AG04450 (cell line): ENCODE measurements around the gene MYH13. TPM values are rescaled to one million over a fixed set of nuclear protein-coding genes. Genes with fewer than 3 reads are reported as not detected.

ENCODE experiments used
- CTCF ChIA-PET: fragments of 300-600, 350-600 bp; formaldehyde crosslinking; extraction: SDS; loops from one replicate; lab custom pipeline; 2022; ENCODE audit warnings: antibody characterized with exemption, inconsistent platforms; lab: Charles Lee
- POLR2A ChIA-PET: fragments of 350-600 bp; formaldehyde crosslinking; extraction: SDS; loops from one replicate; lab custom pipeline; 2021; ENCODE audit warnings: antibody characterized with exemption, inconsistent platforms; lab: Yijun Ruan, JAX
- DNase-seq: peaks from one replicate; pipeline ENCODE4 v3.0.0-alpha.2; 2011; ENCODE audit warnings: low read depth, low spot score
- H3K27ac ChIP-seq: one replicate; pipeline ENCODE4 v1.5.1; 2012; ENCODE audit warnings: low read depth, low read length, control low read depth
- H3K27me3 ChIP-seq: one replicate; pipeline ENCODE4 v1.6.0; 2012; ENCODE audit warnings: low read length; ENCODE audit not compliant: control insufficient read depth, insufficient read depth
- H3K4me3 ChIP-seq: 2 replicates; pipeline ENCODE4 v1.5.1; 2011; ENCODE audit warnings: mild to moderate bottlenecking, low read depth, low read length, control low read depth
- H3K9me3 ChIP-seq: 2 replicates; pipeline ENCODE4 v1.5.1; 2012; ENCODE audit warnings: low read length; ENCODE audit not compliant: control insufficient read depth, insufficient read depth
- CTCF ChIP-seq: IDR thresholded peaks from 2 replicates; pipeline ENCODE4 v1.5.1; 2011; ENCODE audit warnings: low read depth, low read length, control low read depth, inconsistent platforms
- polyA plus RNA-seq: library from polyadenylated mRNA; depleted of rRNA; stranded (reverse); fragments of >200 nt; gene quantifications from 2 replicates; pipeline ENCODE4 v1.2.3, GENCODE V29; 2011

The MYH13 gene
- polyA plus RNA-seq, 1 experiment = not detected

DNA sequence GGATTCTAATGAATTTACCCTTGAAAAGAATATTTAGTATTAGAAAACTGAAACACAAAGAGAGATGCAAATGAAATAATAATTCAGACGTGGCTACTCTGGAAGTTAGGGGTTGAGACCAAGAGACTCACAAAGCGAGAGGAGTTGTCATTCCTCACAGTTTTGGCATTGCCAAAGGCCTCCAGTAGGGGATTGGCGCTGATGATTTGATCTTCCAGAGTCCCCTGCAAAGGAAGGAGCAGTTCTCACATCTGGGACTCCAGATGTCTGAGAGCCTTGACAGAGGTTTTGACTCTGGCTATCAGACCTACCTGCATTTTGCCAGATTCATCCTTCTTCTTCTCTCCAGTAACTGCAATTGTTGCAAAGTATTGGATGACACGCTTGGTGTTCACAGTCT, 42.4 kb upstream of the MYH13 start:
- CTCF ChIA-PET = no interaction called here
- DNase-seq = no peak
- H3K27ac ChIP-seq = no peak overlapping the region
- H3K4me3 ChIP-seq = no peak overlapping the region
- POLR2A ChIA-PET = no interaction called here
- H3K27me3 ChIP-seq = no peaks in the 10 kb centered on the region
- peaks cover 3% of the 10 kb centered on the region; the same call in 1 of the 2 replicates for H3K9me3 ChIP-seq
- TF ChIP-seq CTCF = no peak

- H3K4me3 ChIP-seq = no peak overlapping the region
- POLR2A ChIA-PET = no interaction called here
- no peak for TF ChIP-seq CTCF
- no peaks in the 10 kb centered on the region for H3K27me3 ChIP-seq
- peaks cover 12% of the 10 kb centered on the region for H3K9me3 ChIP-seq
- CTCF ChIA-PET = no interaction called here
- no peak overlapping the region for H3K27ac ChIP-seq
- no peak for DNase-seq
Observed at GRCh38 chr17:10403589-10403988, 30.8 kb upstream of the MYH13 start.

GRCh38 chr17:10398352-10398751, 25.5 kb upstream of the MYH13 start:
- POLR2A ChIA-PET = no interaction called here
- no peaks in the 10 kb centered on the region for H3K27me3 ChIP-seq
- peaks cover 15% of the 10 kb centered on the region for H3K9me3 ChIP-seq
- H3K4me3 ChIP-seq = no peak overlapping the region
- CTCF ChIA-PET = no interaction called here
- DNase-seq = no peak
- H3K27ac ChIP-seq = no peak overlapping the region
- no peak for TF ChIP-seq CTCF

DNA sequence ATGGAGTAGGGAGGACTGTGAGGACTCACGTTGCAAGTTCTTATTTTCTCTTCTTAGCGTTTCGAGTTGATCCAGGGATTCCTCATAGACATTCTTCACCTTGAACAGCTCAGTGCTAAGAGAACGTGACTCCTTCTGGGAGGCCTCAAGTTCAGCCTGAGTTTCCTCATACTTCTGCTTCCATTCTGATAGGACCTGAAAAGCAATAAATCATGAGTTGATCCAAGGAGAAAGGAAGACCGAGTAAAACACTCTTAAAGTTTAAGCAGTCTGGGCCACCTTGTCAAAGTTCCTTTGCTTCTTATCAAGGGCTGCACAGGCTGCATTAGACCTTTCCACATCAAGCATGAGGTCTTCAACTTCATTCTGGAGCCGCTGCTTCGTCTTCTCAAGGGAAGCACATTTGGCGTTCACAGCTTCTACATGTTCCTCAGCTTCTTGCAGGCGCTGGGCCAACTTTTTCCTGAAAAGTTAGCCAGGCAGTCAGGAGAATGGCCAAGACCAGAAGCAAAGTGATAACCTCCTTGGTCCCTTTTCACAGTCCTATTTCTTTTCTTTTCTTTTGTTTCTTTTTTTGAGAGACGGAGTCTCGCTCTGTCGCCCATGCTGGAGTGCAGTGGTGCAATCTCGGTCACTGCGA, 23.8 kb upstream of the MYH13 start:
- H3K27me3 ChIP-seq = no peaks in the 10 kb centered on the region
- H3K4me3 ChIP-seq = no peak overlapping the region
- TF ChIP-seq CTCF = no peak
- peaks cover 15% of the 10 kb centered on the region for H3K9me3 ChIP-seq
- no peak for DNase-seq
- ChIA-PET CTCF (no interaction called here), POLR2A (no interaction called here)
- H3K27ac ChIP-seq = no peak overlapping the region

DNA sequence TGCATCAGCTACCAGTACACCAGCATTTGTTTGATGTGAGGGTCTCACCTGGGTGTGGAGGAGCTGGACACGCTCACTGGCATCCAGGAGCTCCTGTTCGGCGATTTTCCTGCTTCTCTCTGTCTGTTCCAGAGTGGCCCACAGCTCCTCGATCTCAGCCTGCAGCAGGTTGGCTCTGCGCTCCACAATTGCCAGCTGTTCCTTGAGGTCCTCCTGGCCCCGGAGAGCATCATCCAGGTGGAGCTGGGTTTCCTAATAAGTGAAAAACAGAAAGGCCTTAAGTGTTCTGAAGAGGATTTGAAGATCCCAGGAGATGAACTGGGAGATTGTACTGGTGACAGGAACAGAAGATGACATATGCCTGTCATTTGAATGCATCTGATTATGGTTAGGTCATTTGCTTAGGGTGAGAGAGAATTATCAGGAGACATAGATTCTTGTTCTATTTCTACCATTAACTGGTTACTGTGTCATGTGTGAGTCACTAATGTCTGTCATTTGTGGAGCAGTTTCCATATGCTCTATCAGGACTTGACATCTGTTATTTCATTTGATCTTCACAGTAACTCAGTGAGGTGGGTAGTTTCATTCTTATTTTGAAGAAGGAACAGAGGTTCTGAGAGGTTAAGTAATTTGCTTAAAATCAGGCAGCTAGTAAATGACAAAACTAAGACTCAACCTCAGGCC, 21.5 kb upstream of the MYH13 start:
- no peak overlapping the region for H3K4me3 ChIP-seq
- peaks cover 10% of the 10 kb centered on the region for H3K9me3 ChIP-seq
- ChIA-PET CTCF (no interaction called here), POLR2A (no interaction called here)
- no peak overlapping the region for H3K27ac ChIP-seq
- H3K27me3 ChIP-seq = no peaks in the 10 kb centered on the region
- DNase-seq = no peak
- TF ChIP-seq CTCF = no peak
